ACC112 (cell line): ENCODE results near the gene SLC9A1.

Experiments
- H2AFZ ChIP-seq: fragments of 200-600 bp; sonication (generic); one replicate; pipeline ENCODE4 v1.6.0; 2017; ENCODE audit warnings: antibody characterized with exemption, low read length; ENCODE audit not compliant: unreplicated experiment
- H3K27ac ChIP-seq: fragments of 200-600 bp; sonication (generic); 2 replicates; pipeline ENCODE4 v1.5.1; 2014; ENCODE audit warnings: low read depth, mild to moderate bottlenecking, antibody characterized with exemption, low read length, moderate library complexity
- H3K27me3 ChIP-seq: fragments of 200-600 bp; sonication (generic); 2 replicates; pipeline ENCODE4 v1.6.1; 2014; ENCODE audit warnings: mild to moderate bottlenecking, antibody characterized with exemption, low read length, moderate library complexity, mixed read lengths; ENCODE audit not compliant: insufficient read depth
- H3K36me3 ChIP-seq: fragments of 200-600 bp; sonication (generic); 2 replicates; pipeline ENCODE4 v1.6.1; 2016; ENCODE audit warnings: mild to moderate bottlenecking, antibody characterized with exemption, low read length, moderate library complexity, mixed read lengths; ENCODE audit not compliant: insufficient read depth
- H3K4me1 ChIP-seq: fragments of 200-600 bp; sonication (generic); one replicate; pipeline ENCODE4 v1.6.1; 2016; ENCODE audit warnings: low read length, mixed read lengths; ENCODE audit not compliant: insufficient read depth, unreplicated experiment, control insufficient read depth
- H3K4me3 ChIP-seq: fragments of 200-600 bp; sonication (generic); 2 replicates; pipeline ENCODE4 v1.5.1; 2014; ENCODE audit warnings: mild to moderate bottlenecking, low read depth, low read length
- H3K79me2 ChIP-seq: fragments of 200-600 bp; sonication (generic); one replicate; pipeline ENCODE4 v1.6.0; 2016; ENCODE audit warnings: low read length; ENCODE audit not compliant: control insufficient read depth, unreplicated experiment, insufficient read depth

The SLC9A1 gene

DNA sequence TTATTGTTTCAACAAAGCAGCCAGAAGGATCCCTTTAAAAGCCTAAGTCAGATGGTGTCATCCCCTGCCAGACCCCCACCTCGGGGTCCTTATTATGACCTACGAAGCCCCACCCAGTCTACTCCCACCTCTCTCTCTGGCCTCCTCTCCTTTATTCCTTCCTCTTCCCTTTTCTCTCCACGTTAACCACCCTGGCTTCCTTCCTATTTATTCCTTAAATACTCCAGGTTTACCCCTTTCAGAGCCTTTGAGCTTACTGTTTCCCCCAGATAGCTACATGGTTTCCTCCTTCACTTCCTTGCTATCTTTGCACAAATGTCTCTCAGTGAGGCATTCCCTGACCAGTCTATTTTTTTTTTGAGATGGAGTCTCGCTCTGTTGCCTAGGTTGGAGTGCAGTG is 12.0 kb upstream of the SLC9A1 start:
- no peaks in the 10 kb centered on the region for H3K4me1 ChIP-seq
- H3K27me3 ChIP-seq: no peaks in the 10 kb centered on the region
- H3K27ac ChIP-seq: no peak overlapping the region
- H3K4me3 ChIP-seq: no peak overlapping the region
- no peaks in the 10 kb centered on the region for H3K36me3 ChIP-seq
- no peak overlapping the region for H2AFZ ChIP-seq
- no peaks in the 10 kb centered on the region for H3K79me2 ChIP-seq

DNA sequence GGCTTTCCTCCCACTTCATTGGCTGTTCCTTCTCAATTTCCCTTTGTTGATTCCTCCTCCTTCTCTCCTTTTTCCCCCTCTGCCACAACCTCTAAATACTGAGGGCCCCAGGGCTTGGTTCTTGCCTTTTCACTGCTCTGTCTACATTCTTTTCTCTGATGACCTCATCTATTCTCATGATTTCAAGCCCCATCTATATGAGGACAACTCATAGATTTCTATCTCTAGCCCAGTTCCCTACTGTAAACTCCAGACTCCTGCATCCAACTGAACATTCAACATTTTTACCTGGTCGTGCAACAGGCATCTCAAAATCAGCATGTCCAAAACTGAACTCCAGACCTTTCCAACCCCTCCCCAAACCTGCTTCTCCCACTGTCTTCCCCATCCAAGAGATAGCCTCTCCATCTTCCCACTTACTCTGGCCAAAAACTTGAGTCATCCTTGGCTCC is 11.5 kb upstream of the SLC9A1 start:
- H3K36me3 ChIP-seq: no peaks in the 10 kb centered on the region
- no peaks in the 10 kb centered on the region for H3K4me1 ChIP-seq
- H2AFZ ChIP-seq: no peak overlapping the region
- H3K79me2 ChIP-seq: no peaks in the 10 kb centered on the region
- H3K4me3 ChIP-seq: no peak overlapping the region
- H3K27me3 ChIP-seq: no peaks in the 10 kb centered on the region
- no peak overlapping the region for H3K27ac ChIP-seq

DNA sequence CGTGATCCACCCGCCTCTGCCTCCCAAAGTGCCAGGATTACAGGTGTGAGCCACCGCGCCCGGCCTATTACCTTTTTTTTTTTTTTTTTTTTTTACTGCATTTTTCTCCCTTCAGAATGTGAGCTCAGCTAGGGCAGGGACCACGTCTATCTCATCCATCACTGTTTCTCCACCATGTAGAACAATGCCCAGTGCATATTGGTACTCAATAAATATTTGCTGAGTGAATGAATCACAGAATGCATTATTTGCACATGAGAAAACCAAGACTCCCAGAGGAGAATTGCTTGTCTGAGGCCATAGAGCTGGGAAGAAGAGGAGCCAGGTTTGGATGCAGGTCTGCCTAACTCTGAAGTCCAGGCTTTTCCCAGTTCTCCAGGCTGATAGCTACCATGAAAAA is 8.2 kb upstream of the SLC9A1 start:
- no peaks in the 10 kb centered on the region for H3K79me2 ChIP-seq
- H3K4me1 ChIP-seq: no peaks in the 10 kb centered on the region
- H3K4me3 ChIP-seq: no peak overlapping the region
- no peak overlapping the region for H3K27ac ChIP-seq
- no peaks in the 10 kb centered on the region for H3K27me3 ChIP-seq
- no peaks in the 10 kb centered on the region for H3K36me3 ChIP-seq
- no peak overlapping the region for H2AFZ ChIP-seq

DNA sequence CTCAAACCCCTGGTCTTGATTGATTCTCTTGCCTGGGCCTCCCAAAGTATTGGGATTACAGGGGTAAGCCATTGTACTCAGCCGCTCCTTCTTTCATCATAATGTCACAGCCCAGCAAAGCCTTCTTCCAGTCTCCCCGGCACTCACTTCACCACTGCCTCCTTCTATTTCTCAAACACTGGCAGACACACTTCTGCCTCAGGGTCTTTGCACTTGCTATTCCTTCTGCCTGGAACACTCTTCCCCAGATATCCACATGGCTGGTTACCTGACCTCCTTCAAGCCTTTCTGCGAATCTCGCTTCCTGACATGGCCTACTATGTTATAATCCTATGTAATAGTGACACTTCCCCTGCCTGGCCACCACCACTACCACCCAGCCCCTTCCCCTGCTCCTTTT is 7.2 kb upstream of the SLC9A1 start:
- Histone ChIP-seq H3K27me3 (no peaks in the 10 kb centered on the region), H3K4me3 (no peak overlapping the region), H3K4me1 (no peaks in the 10 kb centered on the region), H3K36me3 (no peaks in the 10 kb centered on the region), H3K79me2 (no peaks in the 10 kb centered on the region), H2AFZ (no peak overlapping the region), H3K27ac (no peak overlapping the region)

DNA sequence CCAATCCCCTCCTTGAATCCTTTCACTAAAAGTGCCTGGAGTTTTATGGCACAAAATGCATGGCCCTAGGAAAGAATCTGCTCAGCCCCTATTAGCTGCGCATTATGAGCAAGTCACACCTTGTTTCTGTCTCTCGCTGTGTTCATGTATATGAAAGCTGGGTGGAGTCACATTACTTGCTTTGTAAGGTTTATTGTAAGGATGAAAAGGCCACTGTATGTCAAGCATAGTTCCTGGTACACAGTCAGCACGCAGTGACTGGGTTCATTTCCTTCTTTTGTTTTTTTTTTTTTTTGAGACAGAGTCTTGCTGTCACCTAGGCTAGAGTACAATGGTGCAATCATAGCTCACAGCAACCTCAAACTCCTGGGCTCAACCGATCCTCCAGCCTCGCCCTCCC is 6.7 kb upstream of the SLC9A1 start:
- Histone ChIP-seq H3K4me1 (no peaks in the 10 kb centered on the region), H3K79me2 (no peaks in the 10 kb centered on the region), H3K27ac (no peak overlapping the region), H3K4me3 (no peak overlapping the region), H3K36me3 (no peaks in the 10 kb centered on the region), H2AFZ (no peak overlapping the region), H3K27me3 (no peaks in the 10 kb centered on the region)

DNA sequence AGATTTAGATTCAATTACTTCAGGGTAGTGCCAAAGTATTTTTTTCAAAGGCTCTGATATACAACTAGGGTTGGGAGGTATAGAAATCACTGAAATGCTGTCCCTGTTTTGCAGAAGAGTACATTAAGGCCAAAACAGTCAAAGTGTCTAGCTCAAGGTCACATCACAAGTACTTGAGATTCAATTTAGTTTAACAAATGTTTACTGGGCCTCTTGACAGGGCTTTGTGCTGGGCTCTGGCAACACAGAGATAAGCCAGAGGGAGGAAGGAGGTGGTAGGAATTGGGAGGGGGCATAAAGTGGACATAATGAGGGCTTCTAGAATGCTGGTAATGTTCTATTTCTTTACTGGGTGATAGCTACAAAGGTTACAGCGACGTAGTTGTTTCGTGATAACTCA is 2.3 kb upstream of the SLC9A1 start:
- Histone ChIP-seq H3K27me3 (no peaks in the 10 kb centered on the region), H3K36me3 (no peaks in the 10 kb centered on the region), H2AFZ (no peak overlapping the region), H3K4me3 (no peak overlapping the region), H3K4me1 (peaks cover 8% of the 10 kb centered on the region), H3K27ac (no peak overlapping the region), H3K79me2 (peaks cover 27% of the 10 kb centered on the region)

DNA sequence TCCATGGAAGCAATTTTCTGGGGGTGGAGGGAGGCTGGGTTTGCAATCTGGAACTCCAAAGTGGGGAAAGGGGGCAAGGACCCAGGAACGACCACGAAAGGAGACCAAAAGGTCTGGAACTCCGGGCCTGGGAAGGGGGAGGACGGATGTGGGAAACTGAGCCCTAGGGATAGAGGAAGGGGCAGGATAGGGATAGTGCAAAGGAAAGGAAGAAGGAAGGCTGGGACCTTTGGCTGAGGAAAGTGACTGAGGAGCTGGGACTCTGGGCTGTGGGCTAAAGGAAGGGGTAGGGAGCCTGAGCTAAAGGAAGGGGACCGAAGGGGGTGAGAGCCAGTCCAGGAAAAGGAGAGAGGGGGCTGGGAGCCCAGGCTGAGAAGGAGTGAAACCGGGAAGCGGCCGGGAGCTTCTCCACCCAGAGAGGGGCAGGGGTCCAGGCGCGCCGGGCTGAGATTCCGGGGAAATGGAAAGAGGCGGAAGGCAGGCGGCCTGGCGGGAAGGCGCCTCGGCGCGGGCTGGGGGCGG is 395 bp downstream of the SLC9A1 start:
- Histone ChIP-seq H3K4me1 (peaks cover 16% of the 10 kb centered on the region), H3K4me3 (peak overlapping the region; percentile 87), H3K27me3 (no peaks in the 10 kb centered on the region), H3K27ac (peak overlapping the region; percentile 73), H2AFZ (peak overlapping the region; percentile 9), H3K36me3 (no peaks in the 10 kb centered on the region), H3K79me2 (peaks cover 51% of the 10 kb centered on the region)

DNA sequence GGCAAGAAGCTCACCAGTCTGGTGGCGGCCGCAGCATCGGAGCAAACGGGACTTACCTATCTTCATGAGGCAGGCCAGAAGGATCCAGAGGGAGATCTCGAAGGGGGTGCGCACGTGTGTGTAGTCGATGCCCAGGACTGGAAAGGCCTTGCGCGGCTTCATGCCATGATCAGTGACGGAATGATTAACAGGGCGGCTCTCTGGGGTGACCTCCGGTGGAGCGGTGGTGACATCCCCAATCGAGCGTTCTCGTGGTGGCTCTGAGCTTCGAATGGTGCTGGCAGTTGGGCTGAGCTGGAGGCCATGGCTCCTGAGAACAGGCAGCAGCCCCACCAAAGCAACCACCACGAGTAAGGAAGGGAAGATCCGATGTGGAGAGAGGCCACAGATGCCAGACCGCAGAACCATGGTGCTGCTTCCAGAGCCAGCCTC is 982 bp downstream of the SLC9A1 start:
- Histone ChIP-seq H3K79me2 (peaks cover 56% of the 10 kb centered on the region), H3K27me3 (no peaks in the 10 kb centered on the region), H3K4me1 (peaks cover 16% of the 10 kb centered on the region), H2AFZ (no peak overlapping the region), H3K4me3 (peak overlapping the region; percentile 87), H3K36me3 (no peaks in the 10 kb centered on the region), H3K27ac (no peak overlapping the region)

DNA sequence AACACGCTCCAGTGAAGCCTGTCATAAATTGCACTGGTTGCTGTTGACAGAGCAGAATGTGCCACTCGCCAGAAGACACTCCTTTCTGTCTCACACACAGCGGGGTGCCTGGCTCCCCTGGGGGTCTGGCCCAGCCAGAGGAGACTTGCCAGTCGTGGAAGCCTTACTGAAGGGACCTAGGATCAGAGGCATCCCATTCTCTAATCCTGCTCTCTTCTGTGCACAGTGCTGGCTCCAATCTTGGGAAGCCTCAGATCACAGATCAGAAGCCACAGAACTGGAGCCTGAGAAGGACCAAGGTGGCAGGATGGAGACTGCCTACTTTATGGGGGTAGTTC is 1.4 kb downstream of the SLC9A1 start:
- Histone ChIP-seq H3K27me3 (no peaks in the 10 kb centered on the region), H3K79me2 (peaks cover 61% of the 10 kb centered on the region), H3K27ac (no peak overlapping the region), H3K36me3 (no peaks in the 10 kb centered on the region), H3K4me3 (peak overlapping the region; percentile 87), H3K4me1 (peaks cover 16% of the 10 kb centered on the region), H2AFZ (no peak overlapping the region)

DNA sequence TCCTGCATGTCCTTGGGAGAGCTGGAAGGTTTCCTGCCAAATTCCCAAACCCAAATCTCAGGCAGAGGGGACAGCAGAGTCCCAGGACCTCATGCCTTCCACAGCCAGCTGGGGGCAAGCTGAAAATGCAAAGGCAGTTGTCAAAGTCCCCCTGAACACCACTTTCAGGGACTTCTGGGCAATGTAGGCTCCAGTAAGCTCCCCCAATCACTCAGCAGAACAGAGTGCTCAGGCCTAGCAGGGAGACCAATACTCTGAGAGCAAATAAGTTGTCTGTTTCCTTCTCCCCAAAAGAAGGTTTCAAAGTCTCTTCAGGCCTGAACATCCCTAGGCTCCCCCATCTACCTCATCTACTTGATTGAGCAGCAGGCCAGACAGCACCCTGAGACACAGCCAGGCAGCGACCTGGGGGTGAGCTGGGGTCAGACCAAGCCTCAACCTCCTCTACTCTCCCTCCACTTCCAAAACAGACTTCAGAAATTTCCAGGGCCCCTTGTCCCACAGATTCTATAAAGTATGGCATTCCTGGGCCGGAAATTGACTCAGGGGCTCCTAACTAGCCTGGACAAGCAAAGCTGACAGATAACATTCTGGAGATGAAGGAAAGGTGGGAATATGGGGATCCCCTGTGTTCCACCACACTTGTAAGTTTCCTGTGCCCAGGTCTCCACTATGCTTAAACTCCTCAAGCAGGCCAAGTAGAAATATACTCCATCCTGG is 1.9 kb downstream of the SLC9A1 start:
- H3K79me2 ChIP-seq: peaks cover 66% of the 10 kb centered on the region
- H3K4me1 ChIP-seq: peaks cover 20% of the 10 kb centered on the region
- H3K36me3 ChIP-seq: no peaks in the 10 kb centered on the region
- H3K4me3 ChIP-seq: peak overlapping the region; percentile 87
- no peak overlapping the region for H3K27ac ChIP-seq
- no peak overlapping the region for H2AFZ ChIP-seq
- H3K27me3 ChIP-seq: no peaks in the 10 kb centered on the region

DNA sequence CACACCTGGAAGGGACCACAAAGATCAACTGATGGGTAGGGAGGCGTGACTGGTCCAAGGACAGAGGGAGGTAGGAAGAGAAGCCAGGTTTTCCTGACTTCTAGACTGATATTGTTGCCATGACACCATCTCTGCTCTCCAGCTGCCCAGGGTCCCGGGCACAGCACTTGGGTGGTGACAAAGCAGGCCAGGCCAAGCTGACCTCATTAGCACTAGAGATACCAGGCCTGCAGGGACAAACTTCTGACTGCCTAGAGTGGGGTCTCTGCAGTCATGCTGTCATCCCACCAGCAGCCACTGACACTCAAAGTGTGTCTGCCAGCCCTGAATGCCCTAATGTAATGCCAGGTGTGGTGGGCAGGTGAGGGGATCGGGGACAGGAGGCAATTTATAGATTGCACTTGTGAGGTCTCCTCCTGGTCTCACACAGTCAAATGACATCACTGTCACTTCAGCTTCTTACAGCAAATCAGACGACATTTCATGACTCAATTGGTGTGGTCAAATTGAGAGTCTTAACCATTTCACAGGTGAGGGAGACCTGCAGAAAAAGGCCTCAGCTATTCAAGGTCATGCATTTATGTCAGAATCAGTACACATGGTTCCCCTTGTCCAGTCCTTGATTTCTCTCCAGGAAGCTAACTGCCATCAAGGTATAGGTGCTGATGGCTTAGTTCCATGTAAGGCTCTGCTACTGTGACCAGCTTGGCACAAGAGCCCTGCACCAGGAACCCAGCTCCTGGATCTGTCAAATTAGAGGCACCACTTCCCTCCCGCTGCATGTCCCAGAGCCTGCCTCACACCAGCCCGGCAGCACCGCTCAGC is 2.7 kb downstream of the SLC9A1 start:
- H3K36me3 ChIP-seq: no peaks in the 10 kb centered on the region
- H2AFZ ChIP-seq: no peak overlapping the region
- H3K4me3 ChIP-seq: peak overlapping the region; percentile 87
- no peaks in the 10 kb centered on the region for H3K27me3 ChIP-seq
- H3K79me2 ChIP-seq: peaks cover 71% of the 10 kb centered on the region
- H3K27ac ChIP-seq: no peak overlapping the region
- peaks cover 21% of the 10 kb centered on the region for H3K4me1 ChIP-seq
